Neutrophil (primary cell): ENCODE results near the gene IGLL1.
"Not testable (repeated sequence)": the region's sequence is repeated elsewhere in the genome, so short reads cannot be mapped to it uniquely, and the experiment has no call there.

Source experiments
- H3K27ac ChIP-seq: fragments of 200-600 bp; sonication (generic); 2 replicates; pipeline ENCODE4 v1.5.1; 2016; ENCODE audit warnings: mild to moderate bottlenecking, moderate library complexity
- H3K27me3 ChIP-seq: fragments of 200-600 bp; sonication (generic); 2 replicates; pipeline ENCODE4 v1.6.0; 2016; ENCODE audit warnings: mild to moderate bottlenecking
- H3K36me3 ChIP-seq: fragments of 200-600 bp; sonication (generic); 2 replicates; pipeline ENCODE4 v1.5.1; 2017
- H3K4me1 ChIP-seq, 2 experiments: fragments of 200-600 bp in 1 of 2; sonication (generic) in 1 of 2; 1 replicate in 1 of 2; 2 replicates in 1 of 2; pipeline versions ENCODE4 v1.5.1 to v1.6.1; 2013 to 2016; ENCODE audit warnings: low read depth in 1 of 2, low read length in 1 of 2, mild to moderate bottlenecking in 1 of 2, moderate library complexity in 1 of 2; ENCODE audit not compliant: control insufficient read depth in 1 of 2, insufficient read depth in 1 of 2
- H3K4me3 ChIP-seq, 2 experiments: fragments of 200-600 bp in 1 of 2; sonication (generic) in 1 of 2; 1 replicate in 1 of 2; 2 replicates in 1 of 2; pipeline ENCODE4 v1.5.1; 2013 to 2016; ENCODE audit warnings: low read depth in 1 of 2, low read length in 1 of 2, mild to moderate bottlenecking in 1 of 2, moderate library complexity in 1 of 2
- H3K9me3 ChIP-seq: fragments of 200-600 bp; sonication (generic); 2 replicates; pipeline ENCODE4 v1.5.1; 2016
- CTCF ChIP-seq: fragments of 200-600 bp; sonication (generic); IDR thresholded peaks from 2 replicates; pipeline ENCODE4 v1.5.1; 2016; ENCODE audit warnings: antibody characterized with exemption

Gene IGLL1

GRCh38 chr22:23579280-23579679 lies 810 bp downstream of the IGLL1 start:
- Histone ChIP-seq H3K4me3 (no peak overlapping the region), H3K27me3 (peaks cover 66% of the 10 kb centered on the region), H3K27ac (no peak overlapping the region), H3K36me3 (no peaks in the 10 kb centered on the region), H3K9me3 (no peaks in the 10 kb centered on the region), H3K4me1 (no peaks in the 10 kb centered on the region)
- no peak for TF ChIP-seq CTCF

- H3K27me3 ChIP-seq = peaks cover 56% of the 10 kb centered on the region
- H3K4me1 ChIP-seq = no peaks in the 10 kb centered on the region
- H3K4me3 ChIP-seq = no peak overlapping the region
- TF ChIP-seq CTCF = no peak
- no peaks in the 10 kb centered on the region for H3K9me3 ChIP-seq
- no peak overlapping the region for H3K27ac ChIP-seq
- no peaks in the 10 kb centered on the region for H3K36me3 ChIP-seq
These were observed 1.8 kb downstream of the IGLL1 start for GRCh38 chr22:23578306-23578705.

GRCh38 chr22:23576681-23577080 lies 3.4 kb downstream of the IGLL1 start:
- no peak for TF ChIP-seq CTCF
- Histone ChIP-seq H3K4me1 (no peaks in the 10 kb centered on the region), H3K4me3 (no peak overlapping the region), H3K27me3 (peaks cover 50% of the 10 kb centered on the region), H3K27ac (no peak overlapping the region), H3K36me3 (no peaks in the 10 kb centered on the region), H3K9me3 (no peaks in the 10 kb centered on the region)

GRCh38 chr22:23575601-23576000 lies 4.5 kb downstream of the IGLL1 start:
- no peak for TF ChIP-seq CTCF
- Histone ChIP-seq H3K4me1 (no peaks in the 10 kb centered on the region), H3K9me3 (no peaks in the 10 kb centered on the region), H3K27ac (no peak overlapping the region), H3K27me3 (peaks cover 39% of the 10 kb centered on the region), H3K4me3 (no peak overlapping the region), H3K36me3 (no peaks in the 10 kb centered on the region)

- H3K27ac ChIP-seq = no peak overlapping the region
- H3K9me3 ChIP-seq = no peaks in the 10 kb centered on the region
- no peak overlapping the region for H3K4me3 ChIP-seq
- H3K27me3 ChIP-seq = peaks cover 32% of the 10 kb centered on the region
- TF ChIP-seq CTCF = no peak
- no peaks in the 10 kb centered on the region for H3K36me3 ChIP-seq
- no peaks in the 10 kb centered on the region for H3K4me1 ChIP-seq
These were observed 5.2 kb downstream of the IGLL1 start for GRCh38 chr22:23574877-23575276.

- TF ChIP-seq CTCF = no peak
- H3K4me1 ChIP-seq = no peaks in the 10 kb centered on the region
- H3K4me3 ChIP-seq = no peak overlapping the region
- H3K9me3 ChIP-seq = no peaks in the 10 kb centered on the region
- no peaks in the 10 kb centered on the region for H3K36me3 ChIP-seq
- no peak overlapping the region for H3K27ac ChIP-seq
- peaks cover 27% of the 10 kb centered on the region for H3K27me3 ChIP-seq
These were observed 5.7 kb downstream of the IGLL1 start for GRCh38 chr22:23574371-23574811.

- not testable (repeated sequence) for H3K9me3 ChIP-seq, H3K36me3 ChIP-seq
These were observed 6.3 kb downstream of the IGLL1 start for GRCh38 chr22:23573701-23574235.

GRCh38 chr22:23573106-23573505 lies 7.0 kb downstream of the IGLL1 start:
- H3K27ac ChIP-seq, H3K36me3 ChIP-seq, H3K9me3 ChIP-seq, H3K4me3 ChIP-seq, H3K4me1 ChIP-seq: not testable (repeated sequence)
- peaks cover 24% of the 10 kb centered on the region for H3K27me3 ChIP-seq

More at GRCh38 chr22:23573701-23574235, 6.3 kb downstream of the IGLL1 start:
- not testable (repeated sequence) for H3K4me3 ChIP-seq, H3K4me1 ChIP-seq, H3K27ac ChIP-seq
- H3K27me3 ChIP-seq = peaks cover 24% of the 10 kb centered on the region
